DMS53 treated with DMSO at 0.1 percent for 48 hours (cell line): ENCODE results near the gene ERBB4.
A peak's percentile ranks its signal among the peaks of the same experiment; 100 is the strongest.

Source experiments
- DNase-seq: peaks from one replicate; lab custom pipeline; 2025; ENCODE audit not compliant: unreplicated experiment; lab: John Stamatoyannopoulos, UW

The ERBB4 gene

DNA sequence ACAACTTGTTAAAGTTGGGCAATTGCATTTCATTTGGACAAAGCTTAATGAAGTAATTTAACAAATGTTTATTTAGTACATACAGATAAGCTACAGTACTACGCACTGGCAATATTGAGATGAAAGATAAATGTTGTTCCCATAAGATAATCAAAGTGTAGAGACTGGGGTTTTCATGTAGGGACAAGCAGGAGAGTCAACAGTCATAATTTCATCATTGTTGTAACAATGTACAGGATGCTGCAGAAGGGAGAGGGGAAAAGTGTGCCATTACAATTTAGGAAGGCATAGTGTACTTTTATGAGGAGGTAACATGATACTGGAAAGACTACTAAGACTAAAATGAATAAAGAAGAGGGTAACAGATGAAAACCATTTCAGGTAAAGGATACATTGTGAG lies 441.6 kb downstream of the ERBB4 start:
- no peak for DNase-seq

DNA sequence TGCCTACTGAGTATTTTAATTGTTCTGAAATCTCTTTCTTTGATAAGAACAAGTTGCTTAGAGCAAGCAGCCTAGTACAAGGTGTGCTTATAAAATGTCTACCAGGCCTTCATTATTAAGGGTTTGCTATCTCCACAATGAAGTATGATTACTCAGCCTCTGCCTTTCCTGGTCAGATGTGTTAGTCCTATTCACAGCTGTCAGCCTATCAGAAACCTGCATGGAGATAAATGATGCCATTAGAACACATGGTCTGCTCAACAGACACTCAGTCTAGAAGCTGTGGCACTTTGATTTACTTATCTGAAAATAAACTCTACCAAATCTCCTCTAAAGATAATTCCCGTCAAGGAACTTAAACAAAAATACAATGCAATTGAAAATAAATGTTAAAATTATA lies 448.7 kb downstream of the ERBB4 start:
- no peak for DNase-seq

DNA sequence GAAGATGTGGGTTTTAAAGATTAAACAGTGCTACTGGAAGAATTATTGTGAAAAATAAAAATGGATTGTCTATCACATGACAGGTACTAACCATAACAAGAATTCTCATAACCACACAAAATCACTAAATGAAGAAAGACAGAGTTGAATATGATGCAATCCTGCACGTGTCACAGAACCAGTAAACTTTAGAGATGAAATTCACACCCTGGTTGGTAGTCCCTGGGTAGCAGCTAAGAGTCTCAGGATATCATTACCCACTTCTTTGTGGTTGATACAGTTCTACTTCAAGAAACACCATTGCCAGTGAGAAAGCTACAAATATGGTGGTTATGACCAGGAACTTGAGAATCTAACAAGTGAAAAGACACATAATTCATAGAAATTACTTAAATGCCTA lies 450.2 kb downstream of the ERBB4 start:
- no peak for DNase-seq

DNA sequence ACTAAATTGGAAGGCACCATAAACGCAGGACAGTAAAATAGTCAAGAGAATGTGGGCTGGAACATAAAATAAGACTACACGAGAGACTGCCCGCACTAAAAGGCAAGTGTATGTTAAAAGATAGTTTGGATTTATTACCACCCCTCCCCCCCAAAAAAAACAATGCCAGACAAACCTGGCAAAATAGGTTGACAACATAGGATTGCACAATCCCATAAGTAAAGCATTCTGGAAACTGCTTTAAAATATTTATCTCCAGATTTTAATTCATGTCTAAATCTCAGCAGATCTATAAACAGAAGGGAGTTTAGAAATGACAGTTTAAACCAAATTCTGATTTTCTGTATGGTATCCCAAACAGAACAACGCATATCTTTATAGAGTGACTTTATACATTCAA lies 455.1 kb downstream of the ERBB4 start:
- DNase-seq, result no peak

DNA sequence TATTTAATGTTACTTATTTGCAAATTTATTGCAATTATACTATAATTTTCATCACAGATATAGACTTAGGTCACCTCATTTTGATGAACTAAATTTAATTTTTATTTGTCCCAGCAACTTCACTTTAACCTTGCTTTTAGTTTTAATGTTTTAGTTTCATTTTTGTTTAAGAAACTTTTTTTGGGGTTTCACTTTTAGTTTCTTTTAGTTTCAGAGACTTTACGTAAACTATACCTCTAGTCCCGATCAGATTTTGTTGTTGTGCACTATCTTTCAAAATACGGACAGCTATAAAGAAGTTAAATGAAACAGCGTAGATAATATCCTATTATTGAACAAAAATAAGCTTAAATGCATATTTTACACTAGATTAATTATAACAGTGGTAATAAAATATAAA lies 460.5 kb downstream of the ERBB4 start:
- no peak for DNase-seq

DNA sequence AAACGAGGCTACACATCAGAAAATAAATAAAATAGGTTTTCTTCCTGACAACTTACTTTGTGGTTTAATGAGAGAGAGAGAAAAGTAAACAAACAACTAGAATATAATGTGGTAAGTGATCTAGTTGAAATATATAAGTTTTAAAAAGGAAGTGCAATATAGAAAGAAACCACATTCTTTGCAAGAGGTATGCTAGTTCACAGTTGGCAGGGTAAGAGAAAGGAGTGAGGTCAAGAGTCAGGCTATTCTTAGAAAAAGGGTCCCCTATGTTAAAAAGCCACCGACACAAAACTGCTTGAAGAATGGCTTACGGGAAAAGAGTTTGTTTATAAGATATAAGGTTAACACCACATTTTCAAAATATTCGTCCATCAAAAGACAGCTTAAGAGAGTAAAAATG lies 462.1 kb downstream of the ERBB4 start:
- no peak for DNase-seq

DNA sequence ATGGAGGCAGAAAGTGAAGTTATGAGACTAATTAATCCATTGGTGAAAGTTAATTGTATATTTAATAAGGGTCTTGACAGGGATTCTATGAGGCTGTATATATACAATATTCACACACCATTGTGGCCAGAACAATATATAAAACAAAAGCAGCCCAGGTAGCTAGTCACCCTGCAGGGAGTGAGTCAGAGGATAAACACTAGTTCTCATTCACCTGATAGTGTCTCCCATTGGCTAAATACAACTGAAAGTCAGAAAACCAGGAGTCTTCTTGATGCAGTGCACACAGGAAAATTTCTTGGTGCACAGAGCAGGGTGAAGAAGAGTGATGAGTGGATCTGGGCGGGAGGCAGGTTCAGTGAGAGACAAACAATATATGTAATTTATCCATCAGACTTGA lies 465.2 kb downstream of the ERBB4 start:
- peak; percentile 36 for DNase-seq

DNA sequence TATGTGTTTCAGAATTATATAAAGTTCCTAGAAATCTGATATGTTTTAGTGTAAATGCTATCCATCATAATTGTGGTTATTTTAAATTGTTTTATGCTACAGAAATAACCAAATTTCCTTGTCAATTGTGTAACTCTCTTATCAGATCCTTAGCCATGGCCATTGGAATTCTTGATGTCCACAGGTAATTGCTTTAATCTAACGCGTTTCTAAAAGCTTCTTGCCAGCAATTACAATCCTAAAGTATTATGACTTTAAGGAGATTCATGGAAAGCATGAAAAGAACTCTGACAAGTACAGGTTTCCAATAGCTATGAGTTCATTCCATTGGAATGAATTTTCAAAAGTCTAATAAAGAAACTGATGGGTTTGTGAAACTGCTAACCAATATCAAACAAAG lies 472.1 kb downstream of the ERBB4 start:
- DNase-seq, result no peak

DNA sequence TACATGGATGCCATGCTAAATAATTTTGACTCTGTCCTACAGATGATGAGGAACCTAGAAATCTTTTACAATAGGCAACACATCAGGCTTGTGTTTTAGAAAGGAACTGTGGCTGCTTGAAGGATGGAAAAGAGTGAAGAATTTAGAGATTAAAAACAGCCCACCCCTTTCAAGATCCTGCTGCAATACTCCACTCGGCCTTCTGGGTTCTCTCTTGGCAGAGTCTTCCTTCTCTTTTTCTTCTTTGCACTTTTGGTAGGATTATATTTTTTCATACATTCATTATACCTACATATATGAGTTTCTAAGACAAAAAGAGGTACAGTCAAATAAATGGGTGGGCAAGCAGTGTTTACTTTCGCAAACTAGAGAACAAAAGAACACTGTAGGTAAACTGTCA lies 474.3 kb downstream of the ERBB4 start:
- DNase-seq, result no peak

DNA sequence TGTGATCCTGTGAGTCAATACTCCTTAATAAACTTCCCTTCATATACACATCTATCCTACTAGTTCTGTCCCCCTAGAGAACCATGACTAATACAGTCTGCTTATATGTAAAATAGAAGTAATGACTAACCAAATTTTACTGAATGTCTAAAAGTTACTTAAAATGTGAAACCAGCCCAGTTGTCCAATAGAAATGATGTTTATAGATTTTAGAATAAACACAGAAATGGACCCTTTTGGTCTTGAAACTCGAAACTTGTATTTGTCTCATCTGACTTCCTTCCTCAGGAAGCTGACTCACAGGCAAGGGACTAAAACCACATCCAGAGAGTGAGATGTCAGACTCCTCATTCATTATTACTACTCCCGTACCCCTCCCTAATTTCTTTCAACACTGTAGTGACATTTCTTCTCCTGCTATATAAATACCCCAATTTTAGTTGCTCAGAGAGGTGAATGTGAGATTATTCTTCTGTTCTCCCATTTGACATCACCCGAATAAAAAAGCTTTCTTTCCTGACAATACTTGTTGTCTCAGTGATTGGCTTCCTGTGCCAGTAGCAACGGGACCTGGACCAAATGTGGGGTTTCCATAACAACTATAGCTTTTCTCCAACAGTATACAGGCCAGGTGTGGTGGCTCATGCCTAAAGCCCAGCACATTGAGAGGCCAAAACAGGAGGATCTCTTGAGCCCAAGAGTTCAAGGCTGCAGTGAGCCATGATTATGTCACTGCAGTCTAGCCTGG lies 486.0 kb downstream of the ERBB4 start:
- DNase-seq, result no peak

DNA sequence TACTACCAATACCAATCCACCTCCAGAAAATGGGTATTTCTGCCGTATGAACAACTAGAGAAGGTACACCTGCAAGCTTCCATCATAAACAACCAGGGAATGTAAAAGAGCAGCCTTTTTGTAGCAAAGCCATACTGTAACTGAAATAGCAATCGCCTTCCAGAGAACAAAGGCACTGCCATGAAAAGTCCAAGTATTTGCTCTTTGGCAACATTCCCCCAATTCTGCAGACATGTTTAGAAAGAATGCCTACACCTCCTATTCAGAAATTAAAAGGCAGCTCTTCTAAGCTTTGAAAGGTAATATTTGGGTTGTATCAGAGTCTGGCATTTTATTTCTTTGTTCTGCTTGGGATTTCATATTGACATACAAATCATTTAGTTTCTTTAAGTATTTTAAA lies 487.7 kb downstream of the ERBB4 start:
- no peak for DNase-seq

DNA sequence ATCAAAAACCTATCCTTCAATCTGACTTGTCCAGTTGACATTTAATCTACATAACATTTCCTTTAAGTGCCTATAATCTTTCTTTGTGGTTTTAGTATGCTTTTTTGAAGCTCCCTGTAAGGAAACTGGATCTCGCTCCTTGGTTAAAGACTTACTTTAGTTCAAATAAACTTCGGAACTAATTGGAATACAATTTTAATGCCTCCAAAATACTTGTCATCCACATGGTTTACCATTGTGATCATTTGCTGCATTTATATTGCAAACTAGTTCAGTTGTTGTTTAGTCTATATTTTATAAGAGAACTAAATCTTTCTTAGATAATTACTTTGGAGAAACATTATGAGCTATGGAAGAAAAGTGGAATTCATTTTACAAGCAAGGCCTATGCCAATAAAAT lies 496.0 kb downstream of the ERBB4 start:
- no peak for DNase-seq

DNA sequence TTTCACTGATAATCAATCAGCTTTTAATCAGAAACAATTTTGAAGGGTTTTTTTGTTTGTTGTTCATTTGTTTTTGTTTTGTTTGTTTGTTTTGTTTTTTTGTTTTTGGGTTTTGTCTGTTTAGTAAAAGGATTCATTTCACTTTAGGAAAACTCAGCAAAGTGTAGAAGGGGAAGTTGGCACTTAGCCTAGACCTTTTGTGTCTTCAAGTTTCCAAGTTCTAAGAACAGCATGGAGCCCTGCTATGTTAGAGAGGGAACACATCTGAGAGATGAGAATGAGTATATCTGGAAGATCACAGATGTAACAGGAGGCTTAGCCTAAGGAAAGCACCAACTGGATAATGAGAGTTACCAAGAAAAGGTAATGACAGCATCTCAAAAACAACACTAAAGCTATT lies 501.5 kb downstream of the ERBB4 start:
- no peak for DNase-seq

DNA sequence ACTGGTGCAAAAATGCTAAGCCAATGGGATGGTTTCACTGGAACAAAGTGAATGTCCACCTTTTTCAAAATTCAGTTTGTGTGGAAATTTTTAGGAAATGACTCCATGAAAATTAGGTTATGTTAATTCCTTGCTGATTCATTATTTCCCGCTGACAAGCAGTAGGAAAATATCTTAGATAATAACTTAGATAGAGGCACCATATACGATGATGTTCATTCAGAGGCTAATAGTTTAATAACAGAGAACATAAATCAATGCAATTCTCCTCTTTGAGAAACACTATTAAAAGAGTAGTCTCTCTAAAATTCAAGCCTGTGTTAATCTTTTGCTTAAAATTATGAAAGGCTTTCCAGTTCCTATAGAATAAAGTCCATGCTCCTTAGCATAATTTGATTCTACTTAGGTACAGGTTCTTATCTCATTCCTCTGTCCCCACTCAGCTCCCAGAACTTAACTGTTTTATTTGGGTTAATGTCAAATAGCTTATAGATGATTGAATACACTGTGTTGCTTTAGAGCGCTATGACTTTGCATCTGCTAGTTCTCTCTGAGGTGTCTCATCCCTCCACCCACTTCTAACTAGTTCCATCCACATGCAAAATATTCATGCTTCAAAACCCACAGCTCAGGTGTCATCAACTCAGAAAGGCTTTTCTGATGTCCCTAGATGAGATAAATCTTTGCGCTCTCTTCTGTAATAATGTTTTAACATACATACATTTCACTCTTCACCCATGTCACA lies 503.6 kb downstream of the ERBB4 start:
- DNase-seq, result no peak

DNA sequence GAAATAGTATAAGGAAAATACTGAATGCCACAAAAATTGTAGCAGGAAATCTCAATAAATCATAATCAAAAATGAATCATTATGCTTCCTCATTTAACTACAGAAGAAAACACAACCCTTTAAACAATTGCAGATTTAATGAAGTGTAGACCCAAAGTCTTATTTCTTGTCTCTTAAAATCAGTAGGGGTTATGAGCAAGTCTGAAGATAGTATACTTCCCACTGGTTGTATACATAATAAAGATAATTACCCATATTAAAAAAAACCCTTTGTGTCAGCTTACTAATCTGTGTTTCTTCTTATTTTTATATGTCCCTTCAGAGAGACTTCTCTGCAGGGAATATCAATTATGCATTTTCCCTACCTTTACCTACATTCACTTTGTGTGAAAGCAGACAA lies 504.7 kb downstream of the ERBB4 start:
- DNase-seq, result no peak

DNA sequence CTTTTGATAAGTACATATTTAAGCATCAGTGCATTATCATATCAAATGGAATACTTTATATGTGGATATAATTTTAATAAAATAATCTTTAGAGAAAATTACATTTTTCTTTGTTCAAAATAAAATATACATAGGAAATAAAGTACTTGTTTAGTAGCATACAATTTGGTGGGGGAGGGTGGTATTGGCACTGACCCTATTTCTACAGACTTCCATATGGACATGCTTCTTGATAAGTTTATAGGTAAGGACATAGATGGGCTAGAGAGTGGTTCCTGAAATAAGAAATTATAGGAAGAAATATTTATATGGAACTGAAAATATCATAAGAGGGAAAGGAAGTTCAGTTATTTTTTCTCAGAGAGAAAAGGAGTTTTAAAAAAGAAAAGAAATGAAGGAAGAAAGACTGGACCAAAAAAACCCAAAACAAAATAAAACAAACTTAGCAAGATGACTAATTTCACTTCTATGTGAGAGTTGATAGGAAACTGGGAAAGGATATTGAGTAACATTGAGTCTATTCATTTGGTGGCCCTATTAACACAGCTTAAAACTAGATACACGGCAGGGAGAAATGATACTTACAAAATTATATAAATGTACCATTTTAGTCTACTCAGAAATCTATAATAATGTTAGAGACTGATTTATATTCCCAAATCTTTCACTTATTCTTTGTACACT lies 505.9 kb downstream of the ERBB4 start:
- no peak for DNase-seq

DNA sequence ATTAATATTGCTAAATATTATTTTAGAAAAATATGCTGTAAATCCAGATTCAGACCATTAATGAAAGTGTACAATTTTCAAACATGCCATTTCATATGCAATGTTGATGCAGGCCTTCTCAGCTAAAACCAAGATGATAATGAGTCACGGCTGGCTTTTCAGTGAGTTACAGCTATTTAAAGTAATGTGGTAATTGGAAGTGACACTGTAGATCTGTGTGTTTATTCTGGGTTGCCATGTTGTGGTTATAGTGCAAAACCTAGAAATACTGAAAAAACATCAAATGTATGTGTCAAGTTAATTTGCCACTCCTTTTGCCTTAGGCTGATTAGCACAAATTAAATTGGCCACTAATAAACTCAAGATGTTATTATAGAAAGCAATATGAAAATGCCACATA lies 506.6 kb downstream of the ERBB4 start:
- no peak for DNase-seq

DNA sequence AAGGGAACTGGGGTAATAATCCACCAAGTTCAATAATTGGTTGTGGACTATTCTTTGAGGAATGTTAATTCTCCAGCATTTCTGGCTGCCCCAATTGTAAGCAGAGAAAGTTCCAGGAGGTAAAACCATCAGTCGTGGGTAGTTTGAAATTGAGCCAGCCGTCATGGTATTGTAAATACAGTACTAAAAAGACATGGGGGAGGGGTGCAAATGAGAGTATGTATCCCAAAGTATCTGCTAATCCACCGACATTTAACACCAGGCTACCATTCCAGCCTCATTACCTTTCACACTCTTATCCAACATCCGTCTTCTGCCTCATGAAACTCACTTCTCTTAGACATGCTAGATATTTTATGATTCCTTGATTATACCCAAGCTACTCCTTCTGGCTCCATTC lies 507.9 kb downstream of the ERBB4 start:
- DNase-seq, result no peak

DNA sequence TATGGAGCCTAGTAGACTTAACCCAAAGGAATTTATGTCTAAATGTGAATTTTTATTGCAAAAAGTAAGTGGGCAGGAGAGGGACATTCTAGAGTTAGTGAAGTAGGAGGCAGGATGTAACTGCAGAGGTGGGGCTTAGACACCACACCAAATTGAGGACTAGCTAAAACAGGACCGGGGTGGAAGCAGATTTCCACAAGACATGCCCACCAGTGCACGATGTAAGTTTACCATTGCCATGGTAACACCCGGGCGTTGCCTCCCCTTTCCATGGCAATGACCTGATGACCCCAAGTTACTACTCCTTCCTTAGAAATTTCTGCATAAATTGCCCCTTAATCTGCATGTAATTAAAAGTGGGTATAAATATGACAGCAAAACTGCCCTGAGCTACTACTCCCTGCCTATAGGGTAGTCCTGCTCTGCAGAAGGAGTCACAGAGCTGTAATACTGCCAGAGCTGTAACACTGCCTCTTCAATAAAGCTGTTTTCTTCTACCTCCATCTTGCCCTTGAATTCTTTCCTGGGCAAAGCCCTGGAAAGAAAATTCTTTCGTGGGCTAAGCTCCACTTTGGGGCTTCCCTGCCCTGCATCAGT lies 509.7 kb downstream of the ERBB4 start:
- DNase-seq, result no peak

DNA sequence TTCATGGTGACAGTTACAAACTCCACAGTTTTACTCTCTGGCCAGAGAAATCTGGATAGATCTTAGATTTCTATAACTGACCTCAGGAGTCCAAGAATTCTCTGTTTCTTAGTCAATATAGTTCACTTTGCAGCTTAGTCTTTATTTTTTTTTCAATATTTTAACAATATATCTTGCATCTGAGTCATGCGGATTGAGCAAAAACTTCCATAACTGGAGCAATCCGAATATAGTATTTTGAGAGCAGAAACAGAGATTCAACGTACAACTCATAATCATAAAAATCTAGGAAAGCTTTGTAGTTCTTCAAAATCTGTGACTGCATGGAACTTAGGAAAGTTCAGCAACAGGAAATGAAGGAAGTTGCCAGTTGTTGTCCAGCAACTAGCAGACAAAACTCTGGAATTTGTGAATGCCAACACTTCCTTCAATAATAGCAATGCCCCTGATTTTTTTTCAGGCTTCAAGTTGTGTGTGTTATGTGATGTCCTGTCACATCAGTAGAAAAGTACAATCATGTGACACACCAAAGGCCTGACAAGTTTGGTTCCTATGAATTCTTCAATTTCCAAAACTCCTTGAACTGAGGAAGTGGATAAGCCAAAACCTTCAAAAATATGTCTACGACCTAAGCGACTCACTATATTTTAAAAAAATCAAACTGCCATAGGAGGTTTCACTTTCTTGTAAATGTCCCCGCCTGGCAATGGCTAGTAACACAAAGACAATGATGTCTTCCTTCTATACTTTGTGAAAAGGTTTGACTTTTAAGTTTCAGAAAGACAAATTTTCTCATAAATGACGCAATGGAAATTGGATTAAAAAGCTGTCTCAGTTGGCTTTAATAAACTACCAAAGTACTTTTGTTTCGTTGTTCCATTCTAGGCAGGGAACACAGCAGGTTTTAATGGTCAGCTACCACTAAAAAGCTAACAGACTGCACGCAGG lies 510.6 kb downstream of the ERBB4 start:
- no peak for DNase-seq

DNA sequence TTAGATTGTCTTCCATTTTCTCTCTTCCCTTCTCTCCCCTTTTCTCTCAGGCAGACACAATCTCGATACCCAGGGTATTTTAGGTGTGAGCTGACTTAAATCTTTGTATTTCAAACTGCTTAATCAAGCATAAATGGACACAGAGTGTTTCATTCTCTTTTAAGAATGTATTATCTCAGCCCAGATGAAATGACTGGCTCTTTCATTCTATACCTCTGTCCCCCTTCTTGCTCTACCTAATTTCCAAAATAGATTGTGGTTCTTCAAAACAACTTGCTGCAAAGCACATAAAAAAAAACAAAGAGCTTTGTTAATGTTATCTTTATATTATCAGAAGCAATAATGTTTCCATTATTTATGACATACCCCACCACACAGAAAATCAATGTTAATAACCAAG lies 514.6 kb downstream of the ERBB4 start:
- no peak for DNase-seq
